ENCODE results near the gene AFF1.
A peak's percentile ranks its signal among the peaks of the same experiment; 100 is the strongest.
"Not testable (repeated sequence)": the region's sequence is repeated elsewhere in the genome, so short reads cannot be mapped to it uniquely, and the experiment has no call there.

The AFF1 gene

DNA sequence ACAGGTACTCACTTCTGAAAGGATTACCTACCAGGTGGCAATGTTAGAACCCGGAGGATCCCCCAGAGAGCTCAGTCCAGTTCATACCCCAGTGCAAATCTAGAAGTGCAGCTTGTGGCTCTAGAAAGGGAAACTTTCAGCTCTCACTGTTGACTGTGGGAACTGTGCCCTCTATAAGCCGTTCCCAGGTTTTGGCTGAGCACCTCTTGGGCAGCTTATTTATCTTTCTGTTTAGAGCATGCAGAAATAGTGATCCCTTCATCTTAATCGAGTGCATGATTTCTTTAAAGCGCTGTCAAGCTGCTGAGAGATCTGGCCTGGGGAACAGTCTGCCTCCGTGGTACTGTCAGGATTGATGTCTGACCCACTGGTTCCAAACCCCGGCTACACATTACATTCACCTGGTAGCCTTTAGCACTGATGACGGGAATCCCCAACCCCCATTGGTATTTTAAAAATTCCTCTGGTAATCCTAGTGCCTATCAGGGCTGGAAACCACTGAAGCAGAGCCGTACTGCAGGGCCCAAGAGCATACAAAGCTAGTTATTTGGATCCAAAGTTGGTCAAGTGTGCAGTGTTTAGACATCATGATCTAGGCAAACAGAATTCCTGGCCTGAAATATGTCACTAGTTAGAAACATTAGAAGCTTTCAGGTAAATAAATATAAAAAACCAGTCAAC lies 182.4 kb downstream of the AFF1 start:
- DNase-seq (ENCODE audit: low spot score), result no peak

DNA sequence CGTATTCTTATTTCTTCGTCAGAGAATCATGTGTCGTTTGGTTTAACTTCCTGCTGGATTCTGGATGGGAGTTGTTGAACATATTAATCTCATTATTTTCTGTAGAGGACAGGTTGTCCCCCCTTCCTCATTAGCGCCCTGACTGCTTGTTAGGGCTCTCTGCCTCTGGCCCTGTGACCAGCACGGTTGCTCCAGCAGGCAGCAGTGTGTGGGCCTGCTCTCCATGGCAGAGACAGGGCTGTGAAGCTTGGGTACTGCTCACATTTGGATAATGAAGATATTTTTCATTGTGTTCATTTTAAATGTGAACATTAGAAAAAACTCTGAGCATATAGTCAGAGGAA lies 182.9 kb downstream of the AFF1 start:
- no peak for DNase-seq (ENCODE audit: low spot score)

DNA sequence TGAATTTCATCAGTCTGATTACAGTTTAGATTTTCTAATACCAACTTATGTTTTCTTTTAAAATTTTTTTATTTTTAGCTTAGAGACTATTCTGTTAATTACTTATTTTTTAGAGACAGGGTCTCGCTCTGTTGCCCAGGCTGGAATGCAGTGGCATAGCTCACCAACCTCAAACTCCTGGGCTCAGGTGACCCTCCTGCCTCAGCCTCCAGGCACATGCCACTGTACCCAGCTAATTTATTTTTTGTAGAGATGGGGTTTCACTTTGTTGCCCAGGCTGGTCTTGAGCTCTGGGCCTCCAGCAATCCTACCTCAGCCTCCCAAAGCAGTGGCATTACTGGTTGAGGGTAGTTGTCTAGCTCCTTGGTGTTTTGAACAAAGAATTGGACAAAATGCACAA lies 183.6 kb downstream of the AFF1 start:
- no peak for DNase-seq (ENCODE audit: low spot score)

DNA sequence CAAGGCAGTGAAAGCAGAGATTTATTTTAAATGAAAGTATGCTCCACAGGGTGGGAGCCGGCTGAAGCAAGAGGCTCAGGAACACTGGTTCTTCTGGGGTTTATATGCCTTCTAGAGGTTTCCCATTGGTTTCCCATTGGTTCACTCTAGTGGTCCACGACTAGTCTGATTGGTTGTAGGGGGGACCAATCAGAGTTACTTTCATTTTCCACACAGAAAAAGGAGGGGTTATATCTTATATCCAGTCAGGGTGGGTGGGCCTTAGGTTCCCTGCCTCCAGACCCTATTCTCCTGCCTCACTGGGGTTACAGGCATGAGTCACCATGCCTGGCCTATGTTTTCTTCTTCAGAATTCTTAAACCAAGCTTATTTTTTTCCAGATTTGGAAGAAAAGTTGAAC lies 184.0 kb downstream of the AFF1 start:
- no peak for DNase-seq (ENCODE audit: low spot score)

DNA sequence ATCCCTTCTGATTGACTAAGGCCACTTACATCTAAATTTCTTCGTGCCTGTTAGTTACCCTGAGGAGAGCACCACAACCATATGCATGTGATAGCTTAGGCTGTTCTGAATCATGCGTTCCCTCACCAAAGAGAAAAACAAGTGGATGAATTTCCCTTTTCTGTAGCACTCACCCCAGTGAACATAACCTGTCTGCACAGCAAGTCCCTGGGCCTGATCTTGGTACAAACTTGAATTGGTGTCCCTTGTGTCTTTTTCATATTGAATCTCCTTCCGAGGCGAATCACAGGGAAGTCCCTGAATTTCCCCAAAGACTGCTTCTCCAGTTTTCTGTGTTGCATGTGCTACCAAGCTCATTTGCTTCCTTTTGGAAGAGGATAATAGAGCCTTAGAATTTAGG lies 185.2 kb downstream of the AFF1 start:
- no peak for DNase-seq (ENCODE audit: low spot score)

DNA sequence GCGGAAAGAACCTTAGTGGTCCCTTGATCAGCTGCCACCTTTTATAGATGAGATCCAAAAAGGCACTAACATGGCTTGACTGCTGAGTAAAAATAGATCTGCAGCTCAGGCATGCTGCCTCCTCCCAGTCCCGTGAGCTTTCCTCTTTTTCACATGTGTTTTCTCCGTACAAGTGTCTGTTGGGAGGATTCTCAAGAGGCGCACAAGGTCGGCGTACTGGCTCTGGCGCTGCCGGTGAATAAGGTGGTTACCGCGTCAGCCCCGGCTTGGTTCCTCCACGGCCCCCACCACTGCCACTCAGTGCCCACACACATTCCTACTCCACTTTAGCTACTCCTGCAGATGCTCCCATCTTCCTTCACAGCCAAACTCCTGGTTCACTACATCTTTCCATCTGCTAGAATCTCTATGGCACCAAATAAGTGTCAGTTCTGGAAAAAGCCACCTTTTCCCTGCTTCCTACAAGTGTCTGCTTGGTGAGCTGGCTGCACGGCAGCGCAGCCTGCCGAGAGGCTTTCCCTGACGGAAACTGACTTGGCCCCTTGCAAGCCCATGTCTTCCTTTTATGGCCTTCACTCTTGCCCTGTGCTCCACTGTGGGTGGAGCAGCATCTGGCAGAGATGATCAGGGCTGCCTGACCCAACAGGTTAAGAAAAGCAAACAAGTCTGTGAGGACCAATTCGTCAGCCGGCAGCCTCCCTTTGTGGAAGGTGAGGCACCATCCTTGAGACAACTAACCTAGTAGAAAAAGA lies 185.8 kb downstream of the AFF1 start:
- DNase-seq (ENCODE audit: low spot score), result no peak

DNA sequence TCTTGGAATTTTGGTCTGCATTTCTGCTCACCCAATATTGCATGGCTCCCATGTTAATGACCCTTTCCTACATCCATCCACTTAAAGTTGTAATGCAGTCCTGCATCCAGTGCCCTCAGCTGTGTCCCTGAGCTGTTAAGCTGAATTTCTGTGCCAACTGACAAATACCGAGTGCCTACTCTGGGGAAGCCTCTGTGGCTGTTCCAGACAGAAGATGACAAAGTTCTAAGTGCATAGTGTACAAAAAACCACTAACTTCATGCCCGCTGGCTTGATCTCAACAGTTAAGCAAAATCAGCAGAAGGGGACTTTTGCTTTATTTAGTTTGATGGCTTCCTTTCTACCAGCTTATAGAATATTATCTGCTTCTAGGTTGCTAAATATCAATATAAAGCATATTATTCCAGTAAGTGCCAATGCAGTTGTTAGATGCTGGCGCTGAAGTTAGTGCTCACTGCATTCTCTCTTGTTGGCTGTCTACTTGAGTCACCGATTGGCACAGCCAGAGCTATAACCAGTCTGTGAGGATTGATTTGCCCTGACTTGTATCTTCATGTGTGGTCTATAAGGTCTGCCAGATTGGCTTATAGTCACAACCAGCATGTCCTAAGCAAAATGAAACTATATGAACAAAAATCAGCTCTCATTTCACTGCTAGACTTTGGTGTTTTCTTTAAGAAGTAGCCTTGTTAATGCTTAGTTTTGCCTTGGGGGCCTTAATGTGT lies 186.7 kb downstream of the AFF1 start:
- peak; percentile 37 for DNase-seq (ENCODE audit: low spot score)

DNA sequence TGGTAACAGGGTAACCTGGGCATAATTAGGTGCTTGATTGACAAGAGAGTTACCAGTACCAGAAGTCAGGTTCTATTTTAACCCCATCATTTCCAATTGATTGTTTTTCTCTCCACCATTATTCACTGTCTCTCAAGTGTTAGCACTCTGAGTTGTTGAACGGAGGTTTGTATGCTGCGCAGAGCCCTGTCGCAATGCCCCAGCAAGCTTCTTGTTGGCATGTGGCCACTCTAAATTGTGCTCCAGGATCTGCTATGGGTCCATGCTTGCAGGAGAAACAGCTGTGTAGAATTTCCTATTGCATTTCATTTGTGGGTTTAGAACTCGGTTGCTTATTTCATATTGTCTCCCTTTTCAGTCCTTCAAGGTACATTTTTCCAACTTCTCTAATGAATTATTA lies 187.4 kb downstream of the AFF1 start:
- no peak for DNase-seq (ENCODE audit: low spot score)

DNA sequence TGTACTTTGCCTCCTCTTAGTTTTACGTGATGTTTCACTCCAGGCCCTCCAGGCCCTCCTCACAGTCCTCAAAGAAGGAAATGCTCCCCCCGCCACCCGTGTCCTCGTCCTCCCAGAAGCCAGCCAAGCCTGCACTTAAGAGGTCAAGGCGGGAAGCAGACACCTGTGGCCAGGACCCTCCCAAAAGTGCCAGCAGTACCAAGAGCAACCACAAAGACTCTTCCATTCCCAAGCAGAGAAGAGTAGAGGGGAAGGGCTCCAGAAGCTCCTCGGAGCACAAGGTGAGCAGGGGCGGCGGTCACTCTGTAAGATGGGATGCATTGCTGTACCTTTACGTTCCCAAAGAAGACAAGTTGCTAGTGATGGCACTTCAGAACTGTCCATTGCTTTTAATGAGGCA lies 191.2 kb downstream of the AFF1 start:
- DNase-seq (ENCODE audit: low spot score), result no peak

DNA sequence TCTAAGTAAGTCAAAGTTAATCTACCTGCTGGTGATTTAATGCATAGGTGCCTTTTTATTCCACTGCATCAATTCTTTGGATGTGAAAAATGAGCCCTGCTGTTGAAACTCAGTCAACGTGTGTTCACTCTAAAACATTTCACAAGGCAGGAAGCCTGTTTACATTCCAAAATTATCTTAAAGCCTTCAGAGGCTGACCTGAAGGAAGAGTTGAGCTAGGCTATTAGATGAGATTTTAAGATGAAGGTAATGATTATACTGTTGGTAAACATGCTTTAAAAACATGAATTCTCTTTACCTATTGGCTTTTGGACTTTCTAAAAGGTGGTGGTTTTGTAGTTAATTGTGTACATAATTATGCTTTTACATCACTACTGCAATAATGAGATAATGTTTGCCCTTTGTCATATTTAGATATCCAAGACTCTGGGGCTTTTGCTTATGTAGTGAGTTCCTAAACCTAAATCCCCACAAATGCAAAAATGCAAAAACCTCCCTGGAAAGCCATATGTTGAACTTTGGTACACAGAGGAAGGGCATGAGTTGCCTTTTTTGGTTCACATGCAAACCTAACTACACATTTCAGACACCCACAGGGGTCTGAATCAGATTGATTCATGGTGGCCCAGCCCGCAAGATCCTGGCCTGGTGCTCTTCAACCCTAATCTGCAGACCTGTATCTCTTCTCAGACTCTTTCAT lies 193.3 kb downstream of the AFF1 start:
- DNase-seq (ENCODE audit: low spot score), result no peak

DNA sequence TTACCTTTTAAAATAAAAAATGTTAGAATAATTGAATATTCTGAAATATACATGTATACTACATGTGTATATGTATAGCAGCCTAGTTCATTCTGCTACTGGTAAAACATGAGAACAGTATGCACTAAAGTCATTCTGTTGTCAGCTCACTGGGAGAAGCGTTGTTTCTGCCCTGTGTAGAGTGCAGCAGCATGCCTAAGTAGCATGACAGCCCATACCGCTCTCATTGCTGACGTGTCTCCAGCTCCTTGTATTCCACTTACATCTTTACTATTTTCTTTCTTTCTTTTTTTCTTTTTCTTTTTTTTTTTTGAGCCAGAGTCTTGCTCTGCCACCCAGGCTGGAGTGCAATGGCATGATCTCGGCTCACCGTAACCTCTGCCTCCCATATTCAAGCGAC lies 194.9 kb downstream of the AFF1 start:
- no peak for DNase-seq (ENCODE audit: low spot score)

DNA sequence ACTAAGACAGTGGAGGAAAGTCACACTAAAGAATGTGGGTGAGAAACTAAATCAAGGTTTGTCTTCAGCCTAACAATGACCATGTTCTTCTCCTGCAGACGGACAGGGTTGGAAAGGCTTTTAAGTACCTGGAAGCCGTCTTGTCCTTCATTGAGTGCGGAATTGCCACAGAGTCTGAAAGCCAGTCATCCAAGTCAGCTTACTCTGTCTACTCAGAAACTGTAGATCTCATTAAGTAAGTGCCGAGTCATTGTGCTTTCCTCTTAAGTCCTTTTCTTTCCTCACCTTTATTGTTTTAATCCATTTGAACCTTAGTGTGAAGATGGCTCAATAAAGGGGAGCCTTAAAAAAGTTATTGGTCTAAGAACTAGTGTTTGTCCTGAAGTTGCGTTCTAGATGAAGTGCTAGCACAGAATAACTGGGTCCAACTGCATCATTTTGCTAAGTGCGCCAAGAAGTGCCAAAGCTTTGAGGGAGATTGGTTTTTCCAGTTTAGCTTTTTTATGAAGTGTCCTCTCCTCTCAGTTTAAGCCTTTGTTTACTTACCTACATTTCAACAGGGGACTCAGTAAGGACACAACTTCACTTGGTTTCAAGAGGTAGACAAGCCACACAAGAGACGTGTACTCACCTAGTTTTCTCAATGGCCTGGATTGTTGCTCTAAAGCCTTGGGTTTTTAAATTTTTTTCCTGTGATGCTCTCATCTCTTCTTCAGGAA lies 196.3 kb downstream of the AFF1 start:
- DNase-seq (ENCODE audit: low spot score), result no peak

DNA sequence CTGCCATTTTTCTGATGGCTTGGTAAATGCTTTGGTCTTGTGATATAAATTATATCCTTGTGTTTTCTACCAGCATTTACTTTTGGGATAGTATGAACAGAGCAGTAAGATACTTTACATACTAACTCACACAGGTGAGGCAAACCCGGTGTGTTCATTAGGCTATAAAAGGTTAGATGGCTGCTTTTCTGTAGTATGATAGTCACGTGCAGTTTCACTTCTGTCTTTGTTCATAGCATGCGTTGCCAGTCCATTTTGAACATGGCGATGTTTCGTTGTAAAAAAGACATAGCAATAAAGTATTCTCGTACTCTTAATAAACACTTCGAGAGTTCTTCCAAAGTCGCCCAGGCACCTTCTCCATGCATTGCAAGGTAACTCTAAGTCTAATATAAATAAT lies 197.2 kb downstream of the AFF1 start:
- no peak for DNase-seq (ENCODE audit: low spot score)

DNA sequence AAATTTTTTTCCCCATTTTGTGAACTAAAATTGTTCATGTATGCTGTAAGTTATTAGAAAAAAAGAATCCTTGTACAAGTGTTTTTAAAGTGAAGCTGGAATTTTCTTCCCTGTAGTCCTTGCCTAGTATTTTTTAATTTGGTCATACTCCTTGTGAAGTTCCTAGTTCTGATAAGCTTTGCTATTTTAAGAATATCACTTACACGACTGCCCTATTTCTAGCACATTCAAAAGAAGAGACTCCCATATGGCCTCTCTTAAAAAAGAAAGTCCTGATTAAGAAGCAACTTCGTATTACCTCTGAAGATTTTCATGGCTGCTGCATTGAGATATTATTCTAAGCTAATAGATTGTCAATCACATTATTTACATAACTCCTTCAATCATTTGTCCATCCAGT lies 198.4 kb downstream of the AFF1 start:
- no peak for DNase-seq (ENCODE audit: low spot score)

DNA sequence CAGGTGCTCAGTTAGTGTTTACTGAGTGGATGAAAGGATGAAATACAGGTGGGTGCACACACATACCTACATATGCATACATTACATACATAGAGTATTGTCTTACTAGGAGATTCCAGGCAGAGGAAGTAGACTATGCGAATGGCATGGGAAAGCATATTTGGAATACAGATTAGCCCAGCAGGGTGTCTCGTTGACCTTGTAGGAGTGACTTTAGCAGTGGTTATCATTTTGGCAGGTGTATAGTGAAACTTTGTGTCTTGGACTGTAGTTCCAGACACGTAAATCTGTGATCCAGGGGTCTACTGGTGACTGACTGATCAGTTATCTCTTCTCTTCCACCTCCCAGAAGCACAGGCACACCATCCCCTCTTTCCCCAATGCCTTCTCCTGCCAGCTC lies 199.3 kb downstream of the AFF1 start:
- no peak for DNase-seq (ENCODE audit: low spot score)

DNA sequence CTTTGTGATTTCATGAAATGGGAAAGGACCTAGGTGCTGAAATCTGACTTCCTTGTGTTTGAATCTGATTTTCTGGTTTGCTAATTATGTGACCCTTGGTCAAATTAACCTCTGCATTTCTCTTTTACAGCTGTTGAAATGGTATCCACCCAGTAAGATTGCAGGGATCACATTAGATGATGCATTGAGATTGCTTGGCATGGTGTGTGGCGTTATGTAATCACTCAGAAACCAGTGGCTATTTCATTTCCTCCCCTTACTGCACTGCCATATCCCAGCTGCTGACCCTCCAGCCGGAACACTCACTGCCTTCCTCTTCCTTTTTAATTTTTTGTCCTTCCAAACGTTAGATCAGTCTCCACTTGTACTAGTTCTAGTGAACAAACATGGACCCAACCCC lies 206.6 kb downstream of the AFF1 start:
- DNase-seq (ENCODE audit: low spot score), result no peak

DNA sequence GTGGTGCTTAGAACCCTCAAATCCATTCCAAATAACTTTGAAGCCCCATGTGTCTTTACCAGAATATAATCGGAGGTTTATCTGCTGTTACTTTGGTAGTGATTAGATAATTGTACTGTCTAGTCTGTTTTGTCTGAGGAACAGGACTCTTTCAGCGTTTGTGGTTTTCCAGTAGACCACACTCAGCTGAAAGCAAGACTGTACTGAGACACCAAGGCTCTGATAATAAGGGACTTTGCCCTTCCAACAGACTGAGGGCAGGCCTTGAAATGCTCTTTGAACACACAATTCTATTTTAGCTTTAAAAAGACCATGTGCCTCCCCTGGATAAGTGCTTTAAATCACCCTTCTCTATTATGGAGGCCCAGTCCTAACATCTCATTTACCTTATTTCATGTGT lies 209.5 kb downstream of the AFF1 start:
- DNase-seq (ENCODE audit: low spot score), result no peak

DNA sequence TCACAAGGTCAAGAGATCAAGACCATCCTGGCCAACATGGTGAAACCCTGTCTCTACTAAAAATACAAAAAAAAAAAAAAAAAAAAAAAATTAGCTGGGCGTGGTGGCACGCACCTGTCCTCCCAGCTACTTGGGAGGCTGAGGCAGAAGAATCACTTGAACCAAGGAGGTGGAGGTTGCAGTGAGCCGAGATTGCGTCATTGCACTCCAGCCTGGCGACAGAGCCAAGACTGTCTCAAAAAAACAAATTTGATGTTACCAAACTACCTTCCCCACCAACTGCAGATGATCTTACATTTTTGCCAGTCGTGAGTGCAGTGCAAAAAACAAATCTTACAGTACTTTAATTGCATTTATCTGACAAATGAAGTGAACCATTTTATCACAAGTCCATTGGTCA lies 211.1 kb downstream of the AFF1 start:
- not testable (repeated sequence) for DNase-seq (ENCODE audit: low spot score)

DNA sequence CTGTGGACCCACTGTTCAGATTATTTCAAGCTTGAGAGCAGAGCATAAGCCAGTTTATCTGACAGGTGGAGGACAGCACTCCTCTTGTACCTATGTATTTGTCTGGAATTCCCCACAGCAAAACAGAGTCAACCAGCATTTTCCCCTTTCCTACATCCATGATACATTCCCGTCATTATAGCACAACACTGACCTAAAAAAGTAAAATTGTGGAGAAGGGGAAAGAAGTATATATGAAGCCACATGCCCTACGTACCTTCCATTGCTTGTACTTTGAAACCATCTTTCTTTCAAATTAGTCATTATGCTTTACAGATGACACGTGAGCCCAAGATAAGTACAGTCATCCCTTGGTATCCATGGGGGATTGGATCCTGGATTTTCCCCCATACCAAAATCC lies 212.3 kb downstream of the AFF1 start:
- no peak for DNase-seq (ENCODE audit: low spot score)

DNA sequence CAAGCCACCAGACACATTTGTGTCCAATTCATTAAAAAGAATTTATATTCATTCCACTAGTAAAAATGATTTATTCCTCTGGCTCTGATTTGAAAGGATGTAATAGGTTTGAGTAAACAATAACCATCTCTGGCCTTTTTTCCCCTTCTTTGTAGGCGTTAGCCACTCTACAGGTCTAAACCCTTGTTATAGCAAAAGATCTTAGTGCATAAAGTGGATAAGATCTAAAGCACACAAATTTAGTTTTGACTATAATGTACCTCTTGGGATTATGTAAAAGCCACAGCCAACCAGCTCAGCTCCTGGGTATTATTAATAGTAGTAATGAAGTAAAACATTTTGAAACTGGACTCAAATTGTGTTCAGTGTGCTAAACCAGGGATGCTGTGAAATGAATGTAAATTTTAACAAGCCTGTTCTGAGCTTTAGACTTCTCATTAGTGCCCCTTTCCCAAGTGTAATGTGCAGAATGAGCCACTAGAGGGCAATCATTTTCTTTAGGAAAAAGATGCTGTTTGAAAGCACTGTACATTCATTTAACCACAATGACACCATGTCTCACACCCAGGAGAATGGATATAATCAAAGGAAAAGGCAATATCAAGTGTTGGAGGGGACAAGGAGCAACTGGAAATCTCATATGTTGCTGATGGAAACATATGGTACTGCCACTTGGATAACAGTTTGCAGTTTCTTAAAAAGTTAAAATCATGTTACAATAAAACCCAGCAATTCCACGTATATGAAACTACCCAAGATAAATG lies 215.9 kb downstream of the AFF1 start:
- DNase-seq (ENCODE audit: low spot score), result peak; percentile 72

DNA sequence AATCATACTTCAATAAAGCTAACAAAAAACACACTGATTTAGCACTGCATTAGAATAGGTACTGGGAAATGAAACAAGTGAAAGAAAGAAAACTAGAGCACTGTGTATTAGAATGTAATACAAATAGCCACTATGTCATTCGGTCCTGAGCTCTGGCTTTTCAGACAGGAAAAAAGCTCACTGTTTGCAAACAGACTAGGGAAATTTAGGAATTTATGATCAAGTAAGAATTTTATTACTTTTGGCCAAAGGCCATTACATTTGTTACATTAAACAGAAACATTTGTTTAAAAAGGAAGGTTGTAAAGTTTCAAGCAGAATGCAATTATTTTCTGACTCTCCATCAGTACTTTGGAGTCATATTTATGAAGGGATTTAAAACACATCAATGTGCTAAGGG lies 216.9 kb downstream of the AFF1 start:
- no peak for DNase-seq (ENCODE audit: low spot score)
